Measurements from ENCODE around the gene TBC1D1. TPM values are rescaled to one million over a fixed set of nuclear protein-coding genes. Genes with fewer than 3 reads are reported as not detected.

TBC1D1 gene
- total RNA-seq, 1 experiment from 2014 or later, result 104 TPM

Other genes with a start within 250 kb of the TBC1D1 start
- gene RELL1, start 204.7 kb upstream of the TBC1D1 start, total RNA-seq (2014; rRNA removed; shearing (Covaris generic)), result 29.9 and 32.1 TPM in 2 replicates
- gene PGM2, start 64.4 kb upstream of the TBC1D1 start, total RNA-seq (2014; rRNA removed; shearing (Covaris generic)), result 21.3 and 21.8 TPM in 2 replicates
- gene PTTG2, start 69.3 kb downstream of the TBC1D1 start, total RNA-seq (2014; rRNA removed; shearing (Covaris generic)), result not detected in 2 replicates